Measurements from ENCODE around the gene ARHGAP42.

ARHGAP42 gene

DNA sequence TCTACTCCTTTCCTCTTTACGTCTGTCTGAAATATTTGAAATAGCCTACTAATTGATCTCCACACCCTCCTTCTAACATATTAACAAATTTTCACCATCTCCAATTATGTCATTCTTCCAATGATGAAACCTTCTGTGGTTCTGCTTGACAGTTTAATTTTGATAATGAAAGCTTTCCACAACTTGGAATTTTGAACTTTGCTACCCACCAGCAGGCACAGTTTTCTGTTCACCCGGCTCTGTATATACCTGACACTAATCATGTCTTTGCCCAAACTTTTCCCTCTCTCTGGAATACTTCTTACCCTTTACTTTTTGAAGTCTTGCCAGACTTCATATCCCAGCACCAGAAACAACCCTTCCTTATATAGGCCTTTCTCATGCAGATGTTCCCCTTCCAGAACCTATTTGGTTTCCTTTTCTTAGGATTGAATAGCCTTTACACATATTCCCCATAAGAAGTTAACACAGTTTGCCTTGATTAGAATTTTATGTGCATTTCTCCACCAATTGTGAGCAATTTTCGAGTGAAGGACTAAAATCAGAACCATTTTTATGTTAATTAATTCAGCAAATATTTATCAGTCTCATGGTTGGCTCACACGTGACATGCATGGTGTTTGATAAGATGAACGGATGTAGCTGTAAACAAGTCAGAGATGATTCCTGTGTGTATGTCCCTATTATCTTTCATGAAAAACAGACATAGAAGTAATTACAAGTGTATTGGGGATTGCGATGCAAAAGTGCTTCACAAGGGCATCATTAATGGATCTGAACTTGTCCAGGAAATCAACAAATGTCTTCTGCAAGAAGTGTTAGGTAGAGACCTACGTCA lies 173.4 kb downstream of the ARHGAP42 start:
- H3K27ac ChIP-seq (replicated peaks): no peak overlapping the region

DNA sequence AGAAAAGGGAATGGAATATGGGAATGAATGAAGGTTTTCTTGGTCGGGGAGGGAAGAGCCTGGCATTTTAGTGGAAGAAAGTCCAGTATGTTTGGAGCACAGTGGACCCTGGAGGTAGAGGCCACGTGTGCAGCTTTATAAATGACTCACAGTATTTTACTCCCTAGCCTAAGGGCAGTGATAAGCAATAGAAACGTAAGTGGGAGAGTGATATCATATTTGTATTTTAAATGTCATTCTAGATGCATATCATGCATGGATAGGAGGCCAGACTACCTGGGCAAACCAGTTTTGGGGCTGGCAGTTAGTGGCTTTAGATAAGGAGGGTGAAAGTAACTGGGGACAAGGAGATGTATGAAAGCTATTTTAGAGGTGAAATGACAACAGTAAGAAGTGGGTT lies 174.1 kb downstream of the ARHGAP42 start:
- Histone ChIP-seq H3K27ac (replicated peaks) (no peak overlapping the region), H3K4me3 (replicated peaks; ENCODE audit: insufficient read depth, low read length) (no peak overlapping the region), H3K27me3 (ENCODE audit: insufficient read depth, poor library complexity, severe bottlenecking) (no peaks in the 10 kb centered on the region)
- TF ChIP-seq GABPA (IDR thresholded peaks at IDR 0.05; ENCODE audit: low read depth) (no peak), POLR2AphosphoS5 (IDR thresholded peaks at IDR 0.05; ENCODE audit: low read depth) (no peak), SPI1 (IDR thresholded peaks at IDR 0.05; ENCODE audit: borderline replicate concordance, low read depth) (no peak)
- TF ChIP-seq, protein P1, sequence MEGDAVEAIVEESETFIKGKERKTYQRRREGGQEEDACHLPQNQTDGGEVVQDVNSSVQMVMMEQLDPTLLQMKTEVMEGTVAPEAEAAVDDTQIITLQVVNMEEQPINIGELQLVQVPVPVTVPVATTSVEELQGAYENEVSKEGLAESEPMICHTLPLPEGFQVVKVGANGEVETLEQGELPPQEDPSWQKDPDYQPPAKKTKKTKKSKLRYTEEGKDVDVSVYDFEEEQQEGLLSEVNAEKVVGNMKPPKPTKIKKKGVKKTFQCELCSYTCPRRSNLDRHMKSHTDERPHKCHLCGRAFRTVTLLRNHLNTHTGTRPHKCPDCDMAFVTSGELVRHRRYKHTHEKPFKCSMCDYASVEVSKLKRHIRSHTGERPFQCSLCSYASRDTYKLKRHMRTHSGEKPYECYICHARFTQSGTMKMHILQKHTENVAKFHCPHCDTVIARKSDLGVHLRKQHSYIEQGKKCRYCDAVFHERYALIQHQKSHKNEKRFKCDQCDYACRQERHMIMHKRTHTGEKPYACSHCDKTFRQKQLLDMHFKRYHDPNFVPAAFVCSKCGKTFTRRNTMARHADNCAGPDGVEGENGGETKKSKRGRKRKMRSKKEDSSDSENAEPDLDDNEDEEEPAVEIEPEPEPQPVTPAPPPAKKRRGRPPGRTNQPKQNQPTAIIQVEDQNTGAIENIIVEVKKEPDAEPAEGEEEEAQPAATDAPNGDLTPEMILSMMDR (IDR thresholded peaks at IDR 0.05; ENCODE audit: insufficient read depth, low read length): no peak
- TF ChIP-seq, protein P2, sequence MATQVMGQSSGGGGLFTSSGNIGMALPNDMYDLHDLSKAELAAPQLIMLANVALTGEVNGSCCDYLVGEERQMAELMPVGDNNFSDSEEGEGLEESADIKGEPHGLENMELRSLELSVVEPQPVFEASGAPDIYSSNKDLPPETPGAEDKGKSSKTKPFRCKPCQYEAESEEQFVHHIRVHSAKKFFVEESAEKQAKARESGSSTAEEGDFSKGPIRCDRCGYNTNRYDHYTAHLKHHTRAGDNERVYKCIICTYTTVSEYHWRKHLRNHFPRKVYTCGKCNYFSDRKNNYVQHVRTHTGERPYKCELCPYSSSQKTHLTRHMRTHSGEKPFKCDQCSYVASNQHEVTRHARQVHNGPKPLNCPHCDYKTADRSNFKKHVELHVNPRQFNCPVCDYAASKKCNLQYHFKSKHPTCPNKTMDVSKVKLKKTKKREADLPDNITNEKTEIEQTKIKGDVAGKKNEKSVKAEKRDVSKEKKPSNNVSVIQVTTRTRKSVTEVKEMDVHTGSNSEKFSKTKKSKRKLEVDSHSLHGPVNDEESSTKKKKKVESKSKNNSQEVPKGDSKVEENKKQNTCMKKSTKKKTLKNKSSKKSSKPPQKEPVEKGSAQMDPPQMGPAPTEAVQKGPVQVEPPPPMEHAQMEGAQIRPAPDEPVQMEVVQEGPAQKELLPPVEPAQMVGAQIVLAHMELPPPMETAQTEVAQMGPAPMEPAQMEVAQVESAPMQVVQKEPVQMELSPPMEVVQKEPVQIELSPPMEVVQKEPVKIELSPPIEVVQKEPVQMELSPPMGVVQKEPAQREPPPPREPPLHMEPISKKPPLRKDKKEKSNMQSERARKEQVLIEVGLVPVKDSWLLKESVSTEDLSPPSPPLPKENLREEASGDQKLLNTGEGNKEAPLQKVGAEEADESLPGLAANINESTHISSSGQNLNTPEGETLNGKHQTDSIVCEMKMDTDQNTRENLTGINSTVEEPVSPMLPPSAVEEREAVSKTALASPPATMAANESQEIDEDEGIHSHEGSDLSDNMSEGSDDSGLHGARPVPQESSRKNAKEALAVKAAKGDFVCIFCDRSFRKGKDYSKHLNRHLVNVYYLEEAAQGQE (IDR thresholded peaks at IDR 0.05; ENCODE audit: insufficient replicate concordance, low read depth): no peak
- DNase-seq (ENCODE audit: low read depth in 1 of 2, low spot score in 1 of 2): no peak

More for the DNA sequence above, 173.4 kb downstream of the ARHGAP42 start:
- no peak for DNase-seq (ENCODE audit: low read depth in 1 of 2, low spot score in 1 of 2)
- Histone ChIP-seq H3K27me3 (ENCODE audit: insufficient read depth, poor library complexity, severe bottlenecking) (no peaks in the 10 kb centered on the region), H3K4me3 (replicated peaks; ENCODE audit: insufficient read depth, low read length) (no peak overlapping the region)
- TF ChIP-seq POLR2AphosphoS5 (IDR thresholded peaks at IDR 0.05; ENCODE audit: low read depth) (no peak), GABPA (IDR thresholded peaks at IDR 0.05; ENCODE audit: low read depth) (no peak), SPI1 (IDR thresholded peaks at IDR 0.05; ENCODE audit: borderline replicate concordance, low read depth) (no peak)
- TF ChIP-seq, protein P2 (IDR thresholded peaks at IDR 0.05; ENCODE audit: insufficient replicate concordance, low read depth): no peak
- TF ChIP-seq, protein P1 (IDR thresholded peaks at IDR 0.05; ENCODE audit: insufficient read depth, low read length): no peak

DNA sequence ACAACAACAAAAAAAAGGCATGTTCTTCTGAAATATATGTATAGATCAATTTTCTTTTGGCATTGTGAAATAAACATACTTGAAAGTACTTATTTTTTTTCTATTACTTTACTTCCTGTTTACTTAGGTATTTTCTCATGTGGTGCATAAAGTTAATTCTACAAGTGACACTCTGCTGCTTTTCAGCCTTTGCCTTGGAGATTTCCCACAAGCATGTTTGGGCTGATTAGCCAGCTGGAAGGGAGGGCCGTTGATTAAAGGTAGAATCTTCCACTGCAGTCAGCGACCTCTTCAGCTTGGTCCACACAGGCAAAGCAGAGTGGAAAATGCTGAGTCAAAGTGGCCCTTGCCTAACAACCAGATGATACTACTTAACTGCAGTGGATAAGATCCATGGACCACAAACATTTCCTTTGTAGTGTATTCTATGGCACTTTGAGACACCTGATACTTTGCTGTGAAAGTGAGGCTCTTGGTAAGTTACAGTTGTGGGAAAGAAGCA lies 176.0 kb downstream of the ARHGAP42 start:
- peak in 1 of 2 experiments; percentile 28 for DNase-seq (ENCODE audit: low read depth in 1 of 2, low spot score in 1 of 2)
- no peak overlapping the region for H3K4me3 ChIP-seq (replicated peaks; ENCODE audit: insufficient read depth, low read length)
- no peak for TF ChIP-seq POLR2AphosphoS5 (IDR thresholded peaks at IDR 0.05; ENCODE audit: low read depth)
- TF ChIP-seq, protein P2 (IDR thresholded peaks at IDR 0.05; ENCODE audit: insufficient replicate concordance, low read depth): no peak
- TF ChIP-seq SPI1 (IDR thresholded peaks at IDR 0.05; ENCODE audit: borderline replicate concordance, low read depth): no peak
- TF ChIP-seq, protein P1 (IDR thresholded peaks at IDR 0.05; ENCODE audit: insufficient read depth, low read length): no peak
- TF ChIP-seq GABPA (IDR thresholded peaks at IDR 0.05; ENCODE audit: low read depth): no peak
- no peaks in the 10 kb centered on the region for H3K27me3 ChIP-seq (ENCODE audit: insufficient read depth, poor library complexity, severe bottlenecking)
- no peak overlapping the region for H3K27ac ChIP-seq (replicated peaks)

Data from HL-60 (cell line).